GM12878 (cell line): ENCODE data around the gene OR2V1. TPM values are rescaled to one million over a fixed set of nuclear protein-coding genes. Genes with fewer than 3 reads are reported as not detected.

Experiments
- ATAC-seq: fragments of 200-7000 bp; cut with Tn5 transposase; 3 replicates; pipeline ENCODE4 v1.9.1; 2020; ENCODE audit warnings: mild to moderate bottlenecking, moderate library complexity
- BruUV-seq: library from RNA; stranded (reverse); fragments of 400-500 nt; replicated peaks from 2 replicates; lab custom pipeline; 2021; lab: Mats Ljungman, UMichigan
- CTCF ChIA-PET: fragments of 300-600 bp; sonication (Branson Sonifier 250); formaldehyde crosslinking; extraction: SDS; loops from one replicate; lab custom pipeline; 2021; ENCODE audit warnings: inconsistent platforms; lab: Yijun Ruan, JAX
- POLR2A ChIA-PET: fragments of 350-600 bp; formaldehyde crosslinking; extraction: SDS; loops from one replicate; lab custom pipeline; 2021; ENCODE audit warnings: inconsistent platforms; lab: Charles Lee
- RAD21 ChIA-PET: fragments of 300-600 bp; sonication (Branson Sonifier 250); formaldehyde crosslinking; loops from one replicate; lab custom pipeline; 2023; ENCODE audit warnings: antibody characterized with exemption; ENCODE audit not compliant: unreplicated experiment; lab: Charles Lee
- SMC1A ChIA-PET: fragments of 300-600 bp; sonication (Branson Sonifier 250); formaldehyde crosslinking; loops from one replicate; lab custom pipeline; 2023; ENCODE audit not compliant: unreplicated experiment, uncharacterized antibody; lab: Charles Lee
- DNase-seq: peaks from one replicate; pipeline ENCODE4 v3.0.0-alpha.2; 2011; ENCODE audit warnings: low read depth, low spot score
- FAIRE-seq: peaks from 3 replicates; lab custom pipeline; 2011; peaks lifted over from hg19 to GRCh38; lab: Jason Lieb, UNC
- H2AFZ ChIP-seq: 2 replicates; pipeline ENCODE4 v1.6.0; 2011; ENCODE audit warnings: low read depth, low read length, control low read depth; ENCODE audit not compliant: control insufficient read depth
- H3K27ac ChIP-seq: 2 replicates; pipeline ENCODE4 v1.5.1; 2011; ENCODE audit warnings: control low read depth; ENCODE audit not compliant: control insufficient read depth, insufficient read depth
- H3K27me3 ChIP-seq, 2 experiments: replicated peaks in 1 of 2; 2 replicates each; pipeline versions ENCODE4 v1.6.0 to v1.6.1; 2011; ENCODE audit warnings: low read length in 1 of 2; ENCODE audit not compliant: control insufficient read depth in 2 of 2, insufficient read depth in 2 of 2
- H3K36me3 ChIP-seq, 2 experiments: 2 replicates each; pipeline ENCODE4 v1.5.1; 2011; ENCODE audit warnings: low read length in 1 of 2; ENCODE audit not compliant: control insufficient read depth in 2 of 2, insufficient read depth in 2 of 2
- H3K4me1 ChIP-seq: 2 replicates; pipeline ENCODE4 v1.6.1; 2011; ENCODE audit warnings: mild to moderate bottlenecking, low read length, moderate library complexity, mixed read lengths; ENCODE audit not compliant: control insufficient read depth, insufficient read depth
- H3K4me2 ChIP-seq: 2 replicates; pipeline ENCODE4 v1.6.0; 2011; ENCODE audit warnings: control low read depth; ENCODE audit not compliant: control insufficient read depth, insufficient read depth
- H3K4me3 ChIP-seq: fragments of 200-600 bp; sonication (generic); 2 replicates; pipeline ENCODE4 v1.5.1; 2016
- H3K79me2 ChIP-seq: 2 replicates; pipeline ENCODE4 v1.6.0; 2011; ENCODE audit warnings: low read length; ENCODE audit not compliant: control insufficient read depth, insufficient read depth
- H3K9ac ChIP-seq: 2 replicates; pipeline ENCODE4 v1.8.0; 2011; ENCODE audit warnings: low read length, control low read depth, mixed read lengths; ENCODE audit not compliant: control insufficient read depth, insufficient read depth
- H3K9me3 ChIP-seq: replicated peaks from 3 replicates; pipeline ENCODE4 v1.5.1; 2011; ENCODE audit warnings: mild to moderate bottlenecking, low read length; ENCODE audit not compliant: control insufficient read depth, insufficient read depth
- H4K20me1 ChIP-seq: 2 replicates; pipeline ENCODE4 v1.6.0; 2011; ENCODE audit not compliant: control insufficient read depth, insufficient read depth
- BCL3 ChIP-seq: IDR thresholded peaks from 2 replicates; pipeline ENCODE4 v1.6.1; 2011; ENCODE audit warnings: borderline replicate concordance, low read depth, mild to moderate bottlenecking, moderate library complexity, low read length; ENCODE audit not compliant: insufficient read depth, poor library complexity, severe bottlenecking
- CEBPB ChIP-seq, 2 experiments: fragments of 150-350 bp in 1 of 2; IDR thresholded peaks; 2 replicates each; pipeline ENCODE4 v1.6.1; 2012 to 2014; ENCODE audit warnings: low read depth in 2 of 2, low read length in 2 of 2, borderline replicate concordance in 1 of 2, inconsistent platforms in 1 of 2
- CREB1 ChIP-seq: IDR thresholded peaks from 2 replicates; pipeline ENCODE4 v1.6.1; 2012; ENCODE audit warnings: low read depth, mild to moderate bottlenecking, inconsistent platforms
- E2F8 ChIP-seq: fragments of 450-650 bp; IDR thresholded peaks from 2 replicates; pipeline ENCODE4 v1.6.1; 2018; ENCODE audit warnings: mild to moderate bottlenecking, low read depth, moderate library complexity; ENCODE audit not compliant: partially characterized antibody
- EED ChIP-seq: sonication (generic); IDR thresholded peaks from 2 replicates; pipeline ENCODE4 v1.6.1; 2016; ENCODE audit warnings: antibody characterized with exemption, low read depth
- HCFC1 ChIP-seq: fragments of 150-350 bp; IDR thresholded peaks from 2 replicates; pipeline ENCODE4 v1.6.1; 2014; ENCODE audit warnings: low read length
- KLF5 ChIP-seq: fragments of 450-650 bp; IDR thresholded peaks from 2 replicates; pipeline ENCODE4 v1.6.1; 2014; ENCODE audit warnings: mild to moderate bottlenecking; ENCODE audit not compliant: partially characterized antibody
- NFYB ChIP-seq: IDR thresholded peaks from 2 replicates; pipeline ENCODE4 v1.6.1; 2011; ENCODE audit warnings: low read depth, mild to moderate bottlenecking, low read length, improper control_type of control experiment, moderate library complexity; ENCODE audit not compliant: insufficient read depth
- NKRF ChIP-seq: fragments of 450-650 bp; conservative IDR thresholded peaks from 2 replicates; pipeline ENCODE4 v1.6.1; 2017; ENCODE audit warnings: mild to moderate bottlenecking, moderate library complexity
- SP1 ChIP-seq: IDR thresholded peaks from one replicate; pipeline ENCODE4 v1.6.1; 2011; ENCODE audit warnings: low read depth, low read length
- TCF7 ChIP-seq: IDR thresholded peaks from 2 replicates; pipeline ENCODE4 v1.6.1; 2014; ENCODE audit warnings: antibody characterized with exemption, borderline replicate concordance
- ZBTB40 ChIP-seq: fragments of 450-650 bp; IDR thresholded peaks from 2 replicates; pipeline ENCODE4 v1.6.1; 2016; ENCODE audit warnings: mild to moderate bottlenecking, moderate library complexity, borderline replicate concordance
- WGBS: methylation state at CpG from one replicate; pipeline ENCODE4 v1.1.6; 2016; ENCODE audit warnings: low lambda C conversion rate; ENCODE audit not compliant: insufficient replicate concordance, insufficient coverage; ENCODE audit errors: missing lambda C conversion rate; 5-methylcytosine and 5-hydroxymethylcytosine counted together
- in situ Hi-C: fragments of 300-500 bp; cut with MboI; formaldehyde crosslinking; loops from 9 replicates; pipeline ENCODE4 v1.14.3; 2018; ENCODE audit warnings: mixed read lengths
- intact Hi-C: fragments of 100-400 bp; cut with micrococcal nuclease; formaldehyde crosslinking; loops from one replicate; pipeline ENCODE4 v1.14.2; 2022; ENCODE audit not compliant: unreplicated experiment
- polyA plus RNA-seq, 11 experiments: library from polyadenylated mRNA; depleted of rRNA in 4 of 11; unstranded in 6 of 11; stranded (reverse) in 5 of 11; fragments of >200 nt; fragmentation: Nextera tagmentation in 4 of 11; fragmentation: Illumina TruSeq in 1 of 11; extraction: Ambion mirVana in 4 of 11; extraction: Trizol in 1 of 11; gene quantifications; 1 replicate in 1 of 11; 2 replicates in 10 of 11; pipeline versions ENCODE4 v1.2.1 to v1.2.3, GENCODE V29; 2011 to 2016; ENCODE audit warnings: inconsistent platforms in 2 of 11, missing spikeins in 2 of 11, low read depth in 1 of 11
- total RNA-seq, 4 experiments: library from RNA; depleted of rRNA in 3 of 4; stranded (reverse); fragments of >200 nt in 3 of 4; fragmentation: Illumina TruSeq in 1 of 4; extraction: Trizol in 1 of 4; gene quantifications; 2 replicates each; pipeline versions ENCODE4 v1.2.1 to v1.2.3, GENCODE V29; 2013 to 2021

The OR2V1 gene
- total and polyA plus RNA-seq, 10 of the 15 experiments (the other 5 are each of a cell fraction or from before 2014, with no cell fraction given) = 0.20 to 4.4 TPM; not detected in 8

GRCh38 chr5:181170996-181171395 lies 40.0 kb upstream of the OR2V1 start:
- no TSS peak for BruUV-seq
- FAIRE-seq = no peak
- TF ChIP-seq ZBTB40 (no peak), CEBPB (IDR thresholded peaks at IDR 0.05; ENCODE audit: borderline replicate concordance in 1 of 2, low read depth in 2 of 2, low read length in 2 of 2) (no peak), SP1 (no peak), EED (no peak), BCL3 (no peak), TCF7 (no peak), E2F8 (no peak), HCFC1 (no peak), CREB1 (no peak), KLF5 (no peak), NKRF (no peak), NFYB (no peak)
- TF ChIP-seq, all 136 proteins: peak for 0
- Histone ChIP-seq H3K4me3 (no peak overlapping the region), H3K36me3 (no peaks in the 10 kb centered on the region), H2AFZ (no peak overlapping the region), H4K20me1 (no peaks in the 10 kb centered on the region), H3K79me2 (no peaks in the 10 kb centered on the region), H3K9ac (no peak overlapping the region), H3K27ac (no peak overlapping the region), H3K4me2 (0 out of 2 replicates have a peak overlapping the region, but pooled peaks have one; percentile 5), H3K4me1 (peaks cover 33% of the 10 kb centered on the region), H3K9me3 (no peaks in the 10 kb centered on the region), H3K27me3 (no peaks in the 10 kb centered on the region)
- RAD21 ChIA-PET = interaction anchor here (1.0 kb wide), 2 partner anchors 21 to 53 kb away, joined by 3 to 8 read pairs; no protein-coding TSS in a partner anchor
- CTCF ChIA-PET = interaction anchor here (0.6 to 4.5 kb wide), 8 partner anchors 11 to 308 kb away, joined by 3 to 37 read pairs (median 4); no protein-coding TSS in a partner anchor
- WGBS = 83% methylated on average over 6 of the region's 6 CpGs
- intact Hi-C loops (loop anchor here (5.0 kb wide), 1 partner anchor 364 kb away; no protein-coding TSS in a partner anchor), in situ Hi-C loops (no loop called here)
- SMC1A ChIA-PET = interaction anchor here (1.0 to 1.6 kb wide), 5 partner anchors 14 to 303 kb away, joined by 3 to 6 read pairs (median 4); partner anchors contain the start of gene TRIM41
- DNase-seq = no peak
- ATAC-seq = no peak
- POLR2A ChIA-PET = interaction anchor here (0.9 to 2.7 kb wide), 2 partner anchors 18 to 354 kb away, joined by 3 to 20 read pairs; no protein-coding TSS in a partner anchor
